ENCODE measurements around the gene AP4M1. TPM values are rescaled to one million over a fixed set of nuclear protein-coding genes. Genes with fewer than 3 reads are reported as not detected.

The AP4M1 gene
- total and polyA plus RNA-seq, 9 of the 15 experiments (the other 6 are each of a cell fraction or from before 2014, with no cell fraction given) = 1.3 to 30.9 (median 14.1) TPM

DNA sequence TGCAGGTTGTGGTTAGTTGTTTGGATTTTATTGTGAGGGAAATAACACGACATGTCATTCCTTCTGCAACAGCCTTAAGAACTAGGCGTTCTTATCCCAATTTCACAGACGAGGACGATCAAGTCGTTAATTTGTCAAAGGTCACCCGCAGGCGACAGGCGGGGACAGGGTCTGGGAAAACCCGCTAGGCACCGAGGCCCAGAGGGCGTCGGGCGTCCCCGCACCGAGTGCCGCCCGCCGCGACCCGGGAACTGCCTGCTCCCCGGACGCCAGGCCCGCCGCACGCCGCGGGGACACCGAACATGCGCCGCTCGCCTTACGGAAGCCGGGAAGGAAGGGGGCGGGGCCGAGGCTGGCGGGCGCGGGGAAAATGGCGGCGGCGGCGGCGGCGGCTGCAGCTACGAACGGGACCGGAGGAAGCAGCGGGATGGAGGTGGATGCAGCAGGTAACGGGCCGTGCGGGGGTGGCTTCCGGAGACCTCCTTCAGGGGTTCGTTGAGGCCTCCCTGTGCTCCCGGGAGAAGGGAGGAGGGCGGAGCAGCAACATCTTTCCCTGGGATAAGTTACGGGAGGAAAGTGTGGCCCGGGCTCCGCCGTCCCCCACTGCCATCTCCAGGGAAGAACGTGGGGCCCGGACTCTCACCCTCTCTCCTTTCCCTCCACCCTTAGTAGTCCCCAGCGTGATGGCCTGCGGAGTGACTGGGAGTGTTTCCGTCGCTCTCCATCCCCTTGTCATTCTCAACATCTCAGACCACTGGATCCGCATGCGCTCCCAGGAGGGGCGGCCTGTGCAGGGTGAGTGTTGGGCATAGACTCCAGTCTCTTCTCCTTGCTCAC is 12.6 kb upstream of the AP4M1 start, which contains the start of gene COPS6 (continued):
- TF ChIP-seq, protein P1, sequence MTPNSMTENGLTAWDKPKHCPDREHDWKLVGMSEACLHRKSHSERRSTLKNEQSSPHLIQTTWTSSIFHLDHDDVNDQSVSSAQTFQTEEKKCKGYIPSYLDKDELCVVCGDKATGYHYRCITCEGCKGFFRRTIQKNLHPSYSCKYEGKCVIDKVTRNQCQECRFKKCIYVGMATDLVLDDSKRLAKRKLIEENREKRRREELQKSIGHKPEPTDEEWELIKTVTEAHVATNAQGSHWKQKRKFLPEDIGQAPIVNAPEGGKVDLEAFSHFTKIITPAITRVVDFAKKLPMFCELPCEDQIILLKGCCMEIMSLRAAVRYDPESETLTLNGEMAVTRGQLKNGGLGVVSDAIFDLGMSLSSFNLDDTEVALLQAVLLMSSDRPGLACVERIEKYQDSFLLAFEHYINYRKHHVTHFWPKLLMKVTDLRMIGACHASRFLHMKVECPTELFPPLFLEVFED (CRISPR knock-in tag; conservative IDR thresholded peaks at IDR 0.05) = no peak
- no peak for TF ChIP-seq MTA2 (IDR thresholded peaks at IDR 0.05; ENCODE audit: low read depth)
- no peak for TF ChIP-seq SMARCB1 (IDR thresholded peaks at IDR 0.05; ENCODE audit: insufficient read length, low read depth)
- TF ChIP-seq JUN (IDR thresholded peaks at IDR 0.05; ENCODE audit: borderline replicate concordance, low read depth, low read length) = 0 out of 2 replicates have a peak, but pooled peaks have one; percentile 46
- TF ChIP-seq JUN (CRISPR knock-in tag; IDR thresholded peaks at IDR 0.05; ENCODE audit: borderline replicate concordance) = peak; percentile 98
- peak; percentile 96 for TF ChIP-seq PHF8 (IDR thresholded peaks at IDR 0.05; ENCODE audit: borderline replicate concordance, low read length)
- TF ChIP-seq DNMT1 (IDR thresholded peaks at IDR 0.05) = no peak
- peak; percentile 82 for TF ChIP-seq ZBTB17 (CRISPR knock-in tag; IDR thresholded peaks at IDR 0.05)
- TF ChIP-seq, protein P2, sequence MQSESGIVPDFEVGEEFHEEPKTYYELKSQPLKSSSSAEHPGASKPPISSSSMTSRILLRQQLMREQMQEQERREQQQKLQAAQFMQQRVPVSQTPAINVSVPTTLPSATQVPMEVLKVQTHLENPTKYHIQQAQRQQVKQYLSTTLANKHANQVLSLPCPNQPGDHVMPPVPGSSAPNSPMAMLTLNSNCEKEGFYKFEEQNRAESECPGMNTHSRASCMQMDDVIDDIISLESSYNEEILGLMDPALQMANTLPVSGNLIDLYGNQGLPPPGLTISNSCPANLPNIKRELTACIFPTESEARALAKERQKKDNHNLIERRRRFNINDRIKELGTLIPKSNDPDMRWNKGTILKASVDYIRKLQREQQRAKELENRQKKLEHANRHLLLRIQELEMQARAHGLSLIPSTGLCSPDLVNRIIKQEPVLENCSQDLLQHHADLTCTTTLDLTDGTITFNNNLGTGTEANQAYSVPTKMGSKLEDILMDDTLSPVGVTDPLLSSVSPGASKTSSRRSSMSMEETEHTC (IDR thresholded peaks at IDR 0.05) = 0 out of 2 replicates have a peak, but pooled peaks have one; percentile 28
- TF ChIP-seq CREBBP (IDR thresholded peaks at IDR 0.05; ENCODE audit: low read depth, low read length) = no peak
- no peak for TF ChIP-seq SIX5 (IDR thresholded peaks at IDR 0.05; ENCODE audit: borderline replicate concordance in 1 of 2, insufficient read depth in 1 of 2, low read depth in 1 of 2, low read length in 2 of 2)
- TF ChIP-seq, protein P3, sequence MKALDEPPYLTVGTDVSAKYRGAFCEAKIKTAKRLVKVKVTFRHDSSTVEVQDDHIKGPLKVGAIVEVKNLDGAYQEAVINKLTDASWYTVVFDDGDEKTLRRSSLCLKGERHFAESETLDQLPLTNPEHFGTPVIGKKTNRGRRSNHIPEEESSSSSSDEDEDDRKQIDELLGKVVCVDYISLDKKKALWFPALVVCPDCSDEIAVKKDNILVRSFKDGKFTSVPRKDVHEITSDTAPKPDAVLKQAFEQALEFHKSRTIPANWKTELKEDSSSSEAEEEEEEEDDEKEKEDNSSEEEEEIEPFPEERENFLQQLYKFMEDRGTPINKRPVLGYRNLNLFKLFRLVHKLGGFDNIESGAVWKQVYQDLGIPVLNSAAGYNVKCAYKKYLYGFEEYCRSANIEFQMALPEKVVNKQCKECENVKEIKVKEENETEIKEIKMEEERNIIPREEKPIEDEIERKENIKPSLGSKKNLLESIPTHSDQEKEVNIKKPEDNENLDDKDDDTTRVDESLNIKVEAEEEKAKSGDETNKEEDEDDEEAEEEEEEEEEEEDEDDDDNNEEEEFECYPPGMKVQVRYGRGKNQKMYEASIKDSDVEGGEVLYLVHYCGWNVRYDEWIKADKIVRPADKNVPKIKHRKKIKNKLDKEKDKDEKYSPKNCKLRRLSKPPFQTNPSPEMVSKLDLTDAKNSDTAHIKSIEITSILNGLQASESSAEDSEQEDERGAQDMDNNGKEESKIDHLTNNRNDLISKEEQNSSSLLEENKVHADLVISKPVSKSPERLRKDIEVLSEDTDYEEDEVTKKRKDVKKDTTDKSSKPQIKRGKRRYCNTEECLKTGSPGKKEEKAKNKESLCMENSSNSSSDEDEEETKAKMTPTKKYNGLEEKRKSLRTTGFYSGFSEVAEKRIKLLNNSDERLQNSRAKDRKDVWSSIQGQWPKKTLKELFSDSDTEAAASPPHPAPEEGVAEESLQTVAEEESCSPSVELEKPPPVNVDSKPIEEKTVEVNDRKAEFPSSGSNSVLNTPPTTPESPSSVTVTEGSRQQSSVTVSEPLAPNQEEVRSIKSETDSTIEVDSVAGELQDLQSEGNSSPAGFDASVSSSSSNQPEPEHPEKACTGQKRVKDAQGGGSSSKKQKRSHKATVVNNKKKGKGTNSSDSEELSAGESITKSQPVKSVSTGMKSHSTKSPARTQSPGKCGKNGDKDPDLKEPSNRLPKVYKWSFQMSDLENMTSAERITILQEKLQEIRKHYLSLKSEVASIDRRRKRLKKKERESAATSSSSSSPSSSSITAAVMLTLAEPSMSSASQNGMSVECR (CRISPR knock-in tag; IDR thresholded peaks at IDR 0.05) = peak; percentile 95
- TF ChIP-seq ZNF764 (CRISPR knock-in tag; IDR thresholded peaks at IDR 0.05; ENCODE audit: low read depth) = peak; percentile 41; the same call in 1 of the 2 replicates
- no peak for TF ChIP-seq NFIX (CRISPR knock-in tag; IDR thresholded peaks at IDR 0.05; ENCODE audit: low read depth)
- TF ChIP-seq SREBF2 (CRISPR knock-in tag; IDR thresholded peaks at IDR 0.05) = no peak
- peak; percentile 56; the same call in 1 of the 2 replicates for TF ChIP-seq ETV5 (CRISPR knock-in tag; IDR thresholded peaks at IDR 0.05; ENCODE audit: low read depth)

All from K562 (cell line).